GM21737 (cell line): ENCODE data around the gene EVX1.

Source experiments
- ATAC-seq: cut with Tn5 transposase; IDR thresholded peaks from one replicate; pipeline ENCODE4 v1.9.1; 2021; ENCODE audit warnings: mild to moderate bottlenecking, moderate library complexity; ENCODE audit not compliant: unreplicated experiment

EVX1 gene

GRCh38 chr7:27224983-27225934 is 17.3 kb upstream of the EVX1 start:
- ATAC-seq = no peak

- ATAC-seq = no peak
Observed at GRCh38 chr7:27229448-27229847, 13.2 kb upstream of the EVX1 start.

- ATAC-seq = no peak
Observed at GRCh38 chr7:27235387-27236311, 7.0 kb upstream of the EVX1 start.

DNA sequence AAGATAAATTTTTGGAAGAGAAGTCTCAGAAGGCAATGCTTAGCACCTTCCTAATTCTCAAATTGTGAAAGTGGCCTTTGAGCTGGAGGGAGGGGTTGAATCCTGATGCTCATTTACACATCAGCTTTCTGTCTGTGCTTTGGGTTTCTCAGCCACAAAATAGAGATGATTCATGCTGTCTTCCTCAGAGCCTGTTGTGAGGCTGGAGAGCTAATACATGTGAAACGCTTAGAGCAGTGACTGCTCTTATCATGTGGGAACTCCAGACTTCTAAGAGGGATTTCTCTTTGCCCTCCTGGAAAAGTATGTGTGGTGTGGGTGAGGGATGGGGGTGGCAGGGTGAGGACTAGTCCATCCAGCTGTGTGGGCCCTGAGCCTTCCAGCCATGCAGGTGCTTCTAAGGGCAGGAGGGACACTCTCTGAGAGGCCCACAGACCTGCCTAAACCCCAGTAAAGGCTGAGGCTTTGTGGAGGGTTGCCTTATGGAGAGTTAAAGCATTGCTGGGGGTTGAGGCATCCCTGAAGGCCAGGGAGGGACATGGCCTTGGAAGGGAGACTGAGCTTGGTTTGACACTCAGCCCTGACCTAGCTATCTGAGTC is 4.8 kb upstream of the EVX1 start:
- no peak for ATAC-seq

GRCh38 chr7:27238979-27239386 is 3.6 kb upstream of the EVX1 start:
- ATAC-seq = no peak

DNA sequence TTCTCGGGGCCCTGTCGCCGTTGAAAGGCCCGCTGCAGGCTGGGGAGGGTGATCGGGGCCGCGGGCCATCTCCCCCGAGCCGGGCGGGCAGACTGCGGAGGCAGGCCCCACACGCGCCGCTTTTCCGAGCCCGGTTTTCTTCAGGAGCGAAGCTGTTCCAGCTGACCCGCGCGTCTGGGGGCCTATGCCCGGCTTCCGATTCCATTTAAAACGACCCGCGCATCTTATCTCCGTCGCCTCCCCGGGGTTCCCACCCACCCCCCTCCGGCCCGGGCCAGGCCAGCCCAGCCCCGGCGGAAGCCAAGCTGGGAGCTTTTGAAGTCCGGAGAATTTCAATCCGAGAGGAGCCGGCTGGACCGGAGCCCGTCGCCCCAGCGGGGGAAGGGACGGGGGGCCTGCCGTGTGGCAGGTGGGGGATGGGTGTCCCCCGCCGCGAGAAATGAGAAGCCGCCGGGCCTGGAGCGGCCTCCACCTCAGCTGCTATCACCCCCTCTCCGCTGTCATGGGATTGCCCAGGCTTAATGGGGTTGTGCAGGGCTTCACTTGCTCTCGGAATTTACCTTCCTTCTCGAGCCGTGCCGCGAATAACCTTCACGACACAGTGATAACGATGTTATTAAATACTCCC is 3.1 kb upstream of the EVX1 start:
- no peak for ATAC-seq

GRCh38 chr7:27240015-27240731 is 2.4 kb upstream of the EVX1 start:
- no peak for ATAC-seq

DNA sequence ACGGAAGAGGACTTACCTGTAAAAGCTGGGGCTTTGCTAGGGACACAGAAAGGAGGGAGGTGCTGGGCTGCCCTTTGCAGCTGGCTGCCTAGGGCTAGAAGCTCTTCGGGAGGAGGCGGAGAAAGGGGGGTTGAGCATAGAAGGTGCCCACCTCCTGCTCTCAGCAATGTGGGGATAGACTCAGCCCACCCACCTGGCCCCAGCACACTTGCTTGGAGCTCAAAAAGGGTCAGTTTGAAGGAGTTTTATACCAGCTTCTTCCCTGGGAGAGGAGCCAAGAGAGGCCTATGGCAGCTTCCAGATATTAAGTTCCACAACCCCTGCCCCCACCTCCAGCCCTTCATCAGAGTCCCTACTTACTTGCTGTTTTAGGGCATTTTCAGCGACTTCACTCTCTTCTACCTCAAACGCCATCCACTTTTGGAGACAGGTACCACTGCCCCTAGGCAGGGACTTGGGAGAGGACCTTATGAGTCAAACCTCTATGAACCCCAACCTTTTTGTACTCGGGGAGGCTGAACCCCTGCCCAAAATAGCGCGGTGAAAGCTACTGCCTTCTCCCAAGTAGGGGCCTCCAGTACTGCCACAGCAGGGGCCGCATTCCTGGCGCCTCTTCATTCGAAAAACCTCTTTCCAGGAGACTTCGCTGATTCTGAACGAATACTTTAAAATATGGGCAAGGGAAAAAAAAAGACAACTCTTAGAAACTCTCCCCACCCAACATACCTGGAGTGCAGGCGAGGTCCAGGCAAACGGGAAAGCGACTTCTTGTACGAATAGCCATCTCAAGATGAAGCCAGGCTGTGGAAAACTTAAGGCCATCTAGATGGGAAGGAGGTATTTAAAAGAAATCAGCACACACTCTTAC is 1.2 kb upstream of the EVX1 start:
- no peak for ATAC-seq

DNA sequence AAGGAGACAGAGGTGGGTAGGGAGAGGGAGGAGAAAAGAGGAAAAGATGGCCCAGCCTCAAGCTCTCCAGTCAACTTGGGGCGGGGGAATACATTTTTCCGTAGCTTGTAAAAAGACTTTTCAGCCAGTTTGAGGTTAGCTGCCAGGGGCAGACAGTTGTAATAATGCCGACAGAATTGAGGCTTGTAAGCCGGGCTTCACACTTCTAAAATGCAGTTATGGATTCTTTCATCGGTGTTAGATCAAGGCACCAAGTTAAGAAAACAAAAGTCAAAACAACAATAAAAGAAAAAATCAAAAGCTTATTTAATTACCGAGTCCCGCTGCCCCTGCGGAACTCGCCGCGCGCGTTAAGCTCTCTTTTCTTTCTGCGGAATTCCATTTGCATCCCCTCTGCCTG is 448 bp upstream of the EVX1 start:
- no peak for ATAC-seq

DNA sequence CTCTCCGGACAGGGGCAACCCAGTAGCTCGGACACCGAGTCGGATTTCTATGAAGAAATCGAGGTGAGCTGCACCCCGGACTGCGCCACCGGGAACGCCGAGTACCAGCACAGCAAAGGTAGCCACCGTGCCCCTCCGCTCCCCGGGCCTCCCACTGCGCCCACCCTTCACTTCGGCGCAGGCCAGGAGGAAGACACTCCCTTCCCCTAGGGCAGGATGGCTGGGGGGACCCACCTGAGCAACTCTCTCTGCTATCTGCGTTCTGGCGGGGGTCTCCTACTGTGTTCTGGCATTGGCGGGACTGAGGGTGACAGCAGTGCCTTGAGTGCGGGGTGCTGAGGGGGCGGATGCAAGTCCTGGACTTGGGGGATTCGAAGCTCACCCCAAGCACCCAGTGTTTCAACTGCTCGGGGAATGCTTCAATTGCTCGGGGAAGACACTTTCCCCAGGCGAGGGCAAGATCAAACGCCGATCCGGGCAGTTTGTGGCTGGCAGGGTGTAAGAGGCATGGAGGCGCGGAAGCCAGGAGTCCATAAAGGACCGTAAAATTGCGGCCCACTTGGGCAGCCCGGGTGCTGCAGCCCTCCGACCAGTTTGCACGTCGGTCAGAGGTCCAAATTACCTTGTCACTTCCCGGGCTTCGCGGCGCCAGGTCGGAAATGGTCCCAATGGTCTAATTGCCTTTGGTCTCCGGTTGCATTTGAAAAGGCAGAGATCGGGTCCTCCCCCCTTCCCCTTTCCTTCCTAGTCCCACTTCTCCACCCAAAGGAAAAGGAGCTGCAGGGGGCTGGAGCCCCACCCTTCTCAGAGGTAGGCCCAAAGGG is 950 bp downstream of the EVX1 start:
- no peak for ATAC-seq

- ATAC-seq = no peak
Observed at GRCh38 chr7:27244488-27245123, 2.0 kb downstream of the EVX1 start.

DNA sequence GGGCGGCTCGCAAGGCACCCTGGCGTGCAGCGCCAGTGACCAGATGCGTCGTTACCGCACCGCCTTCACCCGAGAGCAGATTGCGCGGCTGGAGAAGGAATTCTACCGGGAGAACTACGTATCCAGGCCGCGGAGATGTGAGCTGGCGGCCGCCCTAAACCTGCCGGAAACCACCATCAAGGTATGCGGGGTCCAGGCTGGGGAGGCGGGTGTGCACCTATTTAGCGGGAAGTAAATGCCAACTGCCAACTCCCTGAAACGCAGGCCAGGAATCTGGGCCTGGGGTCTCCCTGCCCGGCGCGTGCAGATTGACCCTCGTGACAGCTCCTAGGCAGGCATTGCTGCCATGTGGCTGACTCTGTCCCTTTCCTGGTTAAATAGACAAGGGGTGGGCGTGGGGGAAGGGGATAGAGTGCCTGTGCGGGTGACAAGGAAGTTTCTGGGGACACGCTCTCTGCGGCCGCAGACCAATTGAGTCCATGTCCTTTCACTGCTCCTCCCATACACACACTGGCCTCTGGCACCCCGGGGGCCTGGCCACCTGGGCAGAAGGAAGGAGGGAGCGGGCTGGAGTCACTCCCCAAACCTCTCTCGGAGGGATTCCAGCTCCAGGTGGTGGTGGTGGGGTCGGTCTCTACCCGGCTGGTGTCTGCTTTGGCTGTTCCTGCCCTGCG is 2.7 kb downstream of the EVX1 start:
- ATAC-seq = no peak

DNA sequence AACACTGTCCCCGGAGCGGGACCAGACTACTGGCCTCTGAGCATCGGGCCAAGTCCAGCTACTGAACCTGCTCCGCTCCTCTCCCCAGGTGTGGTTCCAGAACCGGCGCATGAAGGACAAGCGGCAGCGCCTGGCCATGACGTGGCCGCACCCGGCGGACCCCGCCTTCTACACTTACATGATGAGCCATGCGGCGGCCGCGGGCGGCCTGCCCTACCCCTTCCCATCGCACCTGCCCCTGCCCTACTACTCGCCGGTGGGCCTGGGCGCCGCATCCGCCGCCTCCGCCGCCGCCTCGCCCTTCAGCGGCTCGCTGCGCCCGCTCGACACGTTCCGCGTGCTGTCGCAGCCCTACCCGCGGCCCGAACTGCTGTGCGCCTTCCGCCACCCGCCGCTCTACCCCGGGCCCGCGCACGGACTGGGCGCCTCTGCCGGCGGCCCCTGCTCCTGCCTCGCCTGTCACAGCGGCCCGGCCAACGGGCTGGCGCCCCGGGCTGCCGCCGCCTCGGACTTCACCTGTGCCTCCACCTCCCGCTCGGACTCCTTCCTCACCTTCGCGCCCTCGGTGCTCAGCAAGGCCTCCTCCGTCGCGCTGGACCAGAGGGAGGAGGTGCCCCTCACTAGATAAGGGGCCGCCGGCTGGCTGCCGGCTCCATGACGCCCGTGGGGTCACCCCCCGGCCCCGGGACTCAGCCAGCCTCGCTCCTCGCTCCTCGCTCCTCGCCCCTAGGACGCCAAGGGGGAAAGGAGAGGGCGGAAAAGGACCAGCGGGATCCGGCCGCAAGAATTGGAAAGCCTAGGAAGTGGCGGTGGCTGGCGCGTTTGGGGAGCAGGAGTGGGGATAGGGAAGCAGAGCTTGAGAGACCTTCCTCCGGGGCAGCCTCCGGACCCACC is 3.4 kb downstream of the EVX1 start:
- no peak for ATAC-seq

DNA sequence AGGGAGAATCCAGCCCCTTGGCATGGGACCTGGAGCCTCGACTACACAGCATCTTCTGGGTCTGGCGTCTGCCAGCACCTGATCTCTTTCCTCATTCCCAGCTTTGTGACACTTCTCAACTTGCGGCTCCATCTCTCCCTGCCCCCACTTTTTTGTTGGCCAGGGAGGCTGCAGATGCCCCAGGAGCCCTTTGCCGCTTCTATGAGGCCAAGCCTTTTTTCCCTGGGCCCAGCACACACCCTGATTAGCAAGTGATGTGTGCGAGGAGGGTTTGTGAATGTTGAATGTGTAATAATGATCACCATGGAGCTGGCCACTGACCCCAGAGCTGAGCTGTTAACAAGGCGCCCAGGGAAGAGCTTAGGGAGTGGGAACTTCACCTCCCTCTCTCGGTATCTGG is 4.4 kb downstream of the EVX1 start:
- no peak for ATAC-seq

DNA sequence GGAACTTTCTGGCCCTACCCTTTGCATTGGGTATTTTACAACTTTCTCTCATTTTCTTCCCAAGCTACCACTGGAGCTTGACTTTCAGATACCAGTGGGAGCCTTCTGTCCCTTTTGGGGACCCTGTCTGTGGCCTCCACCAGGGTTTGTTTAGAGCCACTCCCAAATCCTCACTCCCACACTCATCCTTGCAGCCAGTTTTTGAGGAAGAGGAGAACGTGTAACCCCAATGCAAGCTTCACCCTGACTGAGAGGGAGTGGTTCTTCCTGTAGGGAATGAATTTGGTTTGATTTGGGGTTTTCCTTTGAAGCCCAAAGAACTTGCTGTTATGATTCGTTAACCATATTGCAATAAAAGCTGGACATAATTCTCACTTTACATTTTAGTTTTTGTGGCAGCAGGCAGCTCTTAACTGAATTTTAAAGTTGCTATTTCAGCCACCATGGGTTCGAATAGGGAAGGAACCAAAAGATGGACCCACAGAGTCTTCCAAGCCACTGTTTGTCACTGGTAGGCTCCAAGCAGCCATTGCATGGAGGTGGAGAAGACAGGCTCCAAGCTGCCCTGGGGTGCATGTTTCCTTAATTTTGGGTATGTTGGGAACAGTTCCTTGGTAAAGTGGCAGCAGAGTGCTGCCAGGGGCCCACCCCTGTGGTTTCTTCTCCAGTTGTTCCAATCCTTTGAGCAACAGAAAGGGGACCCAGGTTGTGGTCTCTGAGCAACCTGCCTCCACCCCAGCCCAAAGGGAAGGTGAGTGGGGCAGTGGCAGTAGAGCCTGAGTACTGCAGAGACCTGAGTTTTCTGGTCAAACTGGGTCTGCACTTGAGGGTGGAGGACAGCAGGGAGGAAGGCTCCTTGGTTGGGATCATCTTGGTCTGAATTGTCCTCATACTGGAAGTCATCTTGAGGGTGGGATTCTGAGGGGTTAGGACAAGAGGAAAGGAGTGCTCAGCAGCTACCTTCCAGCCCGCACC is 5.1 kb downstream of the EVX1 start:
- no peak for ATAC-seq
